Measurements from ENCODE around the gene YTHDF2. TPM values are rescaled to one million over a fixed set of nuclear protein-coding genes. Genes with fewer than 3 reads are reported as not detected.

The YTHDF2 gene
- total and polyA plus RNA-seq, 5 donors: 27.2 to 43.3 (median 34.5) TPM

GRCh38 chr1:28815533-28816185, 78.9 kb downstream of the YTHDF2 start:
- ATAC-seq (no peak), DNase-seq (no peak)
- intact Hi-C loops (cut with DNase I): no loop called here
- 29% methylated on average over 12 of the region's 12 CpGs for WGBS
- no peak overlapping the region for H3K4me3 ChIP-seq (ENCODE audit: low read length)
- H3K27ac ChIP-seq (ENCODE audit: low read length): no peak overlapping the region
- H3K4me1 ChIP-seq (ENCODE audit: control insufficient read depth, insufficient read depth, low read length): no peaks in the 10 kb centered on the region
- H3K9me3 ChIP-seq (ENCODE audit: control insufficient read depth, low read length): no peaks in the 10 kb centered on the region
- H3K27me3 ChIP-seq (ENCODE audit: control insufficient read depth, insufficient read depth): peaks cover 4% of the 10 kb centered on the region

- WGBS: 83% methylated on average over 7 of the region's 7 CpGs
Measured at GRCh38 chr1:28817133-28817532, 80.4 kb downstream of the YTHDF2 start.

GRCh38 chr1:28819020-28819419, 82.3 kb downstream of the YTHDF2 start:
- ATAC-seq (no peak), DNase-seq (no peak)
- no peaks in the 10 kb centered on the region for H3K9me3 ChIP-seq (ENCODE audit: control insufficient read depth, low read length)
- H3K4me3 ChIP-seq (ENCODE audit: low read length): no peak overlapping the region
- H3K27me3 ChIP-seq (ENCODE audit: control insufficient read depth, insufficient read depth): no peaks in the 10 kb centered on the region
- H3K27ac ChIP-seq (ENCODE audit: low read length): no peak overlapping the region
- intact Hi-C loops (cut with DNase I): no loop called here
- no peaks in the 10 kb centered on the region for H3K4me1 ChIP-seq (ENCODE audit: control insufficient read depth, insufficient read depth, low read length)

More at GRCh38 chr1:28817133-28817532, 80.4 kb downstream of the YTHDF2 start:
- Histone ChIP-seq H3K4me1 (ENCODE audit: control insufficient read depth, insufficient read depth, low read length) (no peaks in the 10 kb centered on the region), H3K4me3 (ENCODE audit: low read length) (no peak overlapping the region), H3K9me3 (ENCODE audit: control insufficient read depth, low read length) (no peaks in the 10 kb centered on the region), H3K27me3 (ENCODE audit: control insufficient read depth, insufficient read depth) (no peaks in the 10 kb centered on the region), H3K27ac (ENCODE audit: low read length) (no peak overlapping the region)
- intact Hi-C loops (cut with DNase I): no loop called here
- no peak for DNase-seq
- no peak for ATAC-seq

Other genes with a start within 250 kb of the YTHDF2 start
- 1 to 10 TPM; 4.4 to 8.3 (median 6.7) TPM for gene RCC1, start 230.9 kb upstream of the YTHDF2 start, total RNA-seq
- 4.1 TPM for gene RCC1, start 230.9 kb upstream of the YTHDF2 start, polyA plus RNA-seq
- gene TRNAU1AP, start 183.9 kb upstream of the YTHDF2 start, total RNA-seq: 10 to 100 TPM; 13.4 to 19.0 (median 16.1) TPM
- gene TRNAU1AP, start 183.9 kb upstream of the YTHDF2 start, polyA plus RNA-seq: 17.0 TPM
- 1 to 10 TPM; 1.3 to 1.8 (median 1.4) TPM for gene RAB42, start 144.7 kb upstream of the YTHDF2 start, total RNA-seq
- gene RAB42, start 144.7 kb upstream of the YTHDF2 start, polyA plus RNA-seq: 0.59 TPM
- 10 to 100 TPM; 17.2 to 23.7 (median 21.9) TPM for gene TAF12, start 93.9 kb upstream of the YTHDF2 start, total RNA-seq
- gene TAF12, start 93.9 kb upstream of the YTHDF2 start, polyA plus RNA-seq: 34.0 TPM
- not detected for gene RNU11, start 88.3 kb upstream of the YTHDF2 start, total RNA-seq
- gene RNU11, start 88.3 kb upstream of the YTHDF2 start, polyA plus RNA-seq: not detected
- gene GMEB1, start 68.2 kb upstream of the YTHDF2 start, total RNA-seq: 1 to 10 TPM; 6.9 to 7.7 (median 7.3) TPM
- 2.9 TPM for gene GMEB1, start 68.2 kb upstream of the YTHDF2 start, polyA plus RNA-seq
- gene OPRD1, start 75.2 kb downstream of the YTHDF2 start, total RNA-seq: not detected
- under 0.01 TPM for gene OPRD1, start 75.2 kb downstream of the YTHDF2 start, polyA plus RNA-seq
- 10 to 100 TPM; 14.2 to 21.1 (median 18.4) TPM for gene EPB41, start 177.6 kb downstream of the YTHDF2 start, total RNA-seq
- 8.9 TPM for gene EPB41, start 177.6 kb downstream of the YTHDF2 start, polyA plus RNA-seq